ENCODE data around the gene METTL17.
A peak's percentile ranks its signal among the peaks of the same experiment; 100 is the strongest.
"Not testable (repeated sequence)": the region's sequence is repeated elsewhere in the genome, so short reads cannot be mapped to it uniquely, and the experiment has no call there.

METTL17 gene, protein sequence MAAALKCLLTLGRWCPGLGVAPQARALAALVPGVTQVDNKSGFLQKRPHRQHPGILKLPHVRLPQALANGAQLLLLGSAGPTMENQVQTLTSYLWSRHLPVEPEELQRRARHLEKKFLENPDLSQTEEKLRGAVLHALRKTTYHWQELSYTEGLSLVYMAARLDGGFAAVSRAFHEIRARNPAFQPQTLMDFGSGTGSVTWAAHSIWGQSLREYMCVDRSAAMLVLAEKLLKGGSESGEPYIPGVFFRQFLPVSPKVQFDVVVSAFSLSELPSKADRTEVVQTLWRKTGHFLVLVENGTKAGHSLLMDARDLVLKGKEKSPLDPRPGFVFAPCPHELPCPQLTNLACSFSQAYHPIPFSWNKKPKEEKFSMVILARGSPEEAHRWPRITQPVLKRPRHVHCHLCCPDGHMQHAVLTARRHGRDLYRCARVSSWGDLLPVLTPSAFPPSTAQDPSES

DNA sequence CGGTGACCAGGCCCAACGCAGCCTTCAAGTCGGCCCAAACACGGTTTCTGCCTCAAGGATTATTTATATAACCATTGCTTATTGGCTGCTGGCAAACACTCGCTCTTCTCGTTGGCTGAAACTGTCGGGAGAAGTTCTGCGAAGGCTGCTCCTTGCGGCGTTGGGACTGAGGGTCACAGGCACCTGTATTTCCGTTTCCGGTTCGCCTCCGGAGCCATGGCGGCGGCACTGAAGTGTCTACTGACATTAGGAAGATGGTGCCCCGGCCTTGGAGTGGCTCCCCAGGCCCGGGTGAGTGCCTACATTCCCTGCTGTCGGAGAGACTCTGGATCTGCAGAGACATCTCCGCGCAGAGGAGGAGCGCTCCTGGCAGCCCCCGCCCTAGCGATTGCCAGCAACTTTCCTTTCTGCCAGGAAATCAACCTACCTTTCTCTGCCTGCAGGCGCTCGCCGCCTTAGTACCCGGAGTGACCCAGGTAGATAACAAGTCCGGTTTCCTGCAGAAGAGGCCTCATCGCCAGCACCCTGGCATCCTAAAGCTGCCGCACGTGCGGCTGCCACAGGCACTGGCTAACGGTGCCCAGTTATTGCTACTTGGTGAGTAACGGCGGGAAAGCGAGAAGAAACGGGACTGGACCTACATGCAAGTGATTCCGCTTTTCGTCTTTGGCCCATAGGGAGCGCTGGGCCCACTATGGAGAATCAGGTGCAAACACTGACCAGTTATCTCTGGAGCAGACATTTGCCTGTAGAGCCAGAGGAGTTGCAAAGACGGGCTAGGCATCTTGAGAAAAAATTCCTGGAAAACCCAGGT lies at the start of gene METTL17:
TSS of gene METTL17 (plus strand) at position 194 of the 814 bp plus-strand sequence. CDS start at position 217, 23 bp downstream.
- DNase-seq (ENCODE audit: low spot score): peak; percentile 86

DNA sequence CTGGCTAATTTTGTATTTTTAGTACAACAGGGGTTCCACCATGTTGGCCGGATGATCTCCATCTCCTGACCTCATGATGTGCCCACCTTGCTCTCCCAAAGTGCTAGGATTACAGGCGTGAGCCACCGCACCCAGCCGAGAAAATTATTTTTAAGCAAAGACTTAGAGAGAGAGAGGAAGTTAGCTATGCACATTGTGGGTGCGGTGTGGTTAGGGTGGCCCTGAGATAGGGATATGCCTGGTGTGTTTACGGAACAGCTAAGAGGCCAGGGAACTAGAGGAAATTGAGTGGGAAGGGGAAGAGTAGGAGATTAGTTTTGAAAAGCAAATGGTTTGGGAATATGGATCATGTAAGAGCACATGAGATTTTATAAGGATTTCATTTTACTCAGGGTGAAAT lies 44.6 kb upstream of the METTL17 start:
- DNase-seq (ENCODE audit: low spot score): not testable (repeated sequence)

DNA sequence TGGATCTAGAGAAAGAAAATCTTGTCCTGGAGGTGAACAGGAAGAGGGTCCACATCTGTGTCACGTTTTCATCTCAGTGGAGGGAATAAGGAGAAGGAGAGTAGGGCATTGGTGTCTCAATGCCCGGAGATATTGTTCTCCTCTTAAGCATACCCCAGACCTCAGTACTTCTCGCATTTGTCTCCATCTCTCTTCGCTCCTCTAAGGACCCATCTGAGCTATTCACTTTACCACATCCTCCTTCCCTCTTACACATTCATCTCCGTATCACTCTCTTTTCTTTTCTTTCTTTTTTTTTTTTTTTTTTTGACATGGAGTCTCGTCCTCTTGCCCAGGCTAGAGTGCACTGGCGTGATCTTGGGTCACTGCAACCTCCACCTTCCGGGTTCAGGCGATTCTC lies 43.1 kb upstream of the METTL17 start:
- not testable (repeated sequence) for DNase-seq (ENCODE audit: low spot score)

DNA sequence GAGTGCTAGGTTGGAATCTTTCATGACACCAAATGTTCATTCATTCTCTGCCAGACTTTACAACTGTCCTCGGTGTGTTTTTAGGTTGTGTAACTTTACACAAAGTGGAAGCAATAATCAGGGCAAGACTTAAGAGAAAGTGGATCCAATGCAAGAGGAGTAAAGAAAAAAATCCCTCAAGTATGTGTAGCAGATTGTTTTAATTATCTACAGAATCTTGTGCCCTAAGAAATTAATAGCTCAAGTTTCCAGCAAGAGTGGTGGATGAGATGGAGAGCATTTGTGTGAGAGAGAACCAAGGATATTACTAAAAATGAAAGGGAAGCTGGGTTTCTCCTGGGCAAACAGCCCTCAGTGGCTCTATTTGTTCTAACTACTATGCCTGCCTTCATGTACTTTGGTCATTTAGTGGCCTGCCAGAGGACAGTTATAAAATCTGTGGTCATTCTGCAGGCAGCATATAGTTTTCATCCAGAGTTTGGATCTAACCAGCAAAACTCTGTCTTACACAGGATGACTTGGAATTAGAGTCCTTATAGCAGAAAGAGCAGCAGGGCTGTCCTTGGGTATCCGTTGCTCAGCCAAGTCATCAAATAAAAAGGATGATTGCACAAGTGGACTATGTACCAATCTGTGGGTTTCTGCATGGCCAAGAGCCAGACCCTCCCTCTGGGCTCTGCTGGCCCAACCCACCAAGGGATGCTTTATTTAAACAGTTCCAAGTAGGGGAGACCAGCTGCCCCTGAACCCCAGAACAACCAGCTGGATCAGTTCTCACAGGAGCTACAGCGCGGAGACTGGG lies 34.8 kb upstream of the METTL17 start, which contains the start of gene RNASE2:
TSS of gene RNASE2 (plus strand) at position 752 of the 802 bp plus-strand sequence. CDS start 285 bp downstream, outside the sequence.
- DNase-seq (ENCODE audit: low spot score): not testable (repeated sequence)

DNA sequence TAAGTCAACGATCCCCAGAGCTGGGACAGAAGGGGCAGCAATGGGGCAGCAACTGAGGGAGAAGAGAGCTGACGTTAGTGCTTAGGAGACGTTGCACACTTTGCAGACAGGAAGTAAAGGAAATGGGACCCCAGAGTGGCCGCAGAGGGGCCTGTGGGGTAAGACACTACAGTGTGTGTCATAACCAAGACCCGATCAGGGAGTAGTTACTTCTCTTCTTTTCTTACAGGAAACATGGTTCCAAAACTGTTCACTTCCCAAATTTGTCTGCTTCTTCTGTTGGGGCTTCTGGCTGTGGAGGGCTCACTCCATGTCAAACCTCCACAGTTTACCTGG lies 34.3 kb upstream of the METTL17 start:
- DNase-seq (ENCODE audit: low spot score): not testable (repeated sequence)

DNA sequence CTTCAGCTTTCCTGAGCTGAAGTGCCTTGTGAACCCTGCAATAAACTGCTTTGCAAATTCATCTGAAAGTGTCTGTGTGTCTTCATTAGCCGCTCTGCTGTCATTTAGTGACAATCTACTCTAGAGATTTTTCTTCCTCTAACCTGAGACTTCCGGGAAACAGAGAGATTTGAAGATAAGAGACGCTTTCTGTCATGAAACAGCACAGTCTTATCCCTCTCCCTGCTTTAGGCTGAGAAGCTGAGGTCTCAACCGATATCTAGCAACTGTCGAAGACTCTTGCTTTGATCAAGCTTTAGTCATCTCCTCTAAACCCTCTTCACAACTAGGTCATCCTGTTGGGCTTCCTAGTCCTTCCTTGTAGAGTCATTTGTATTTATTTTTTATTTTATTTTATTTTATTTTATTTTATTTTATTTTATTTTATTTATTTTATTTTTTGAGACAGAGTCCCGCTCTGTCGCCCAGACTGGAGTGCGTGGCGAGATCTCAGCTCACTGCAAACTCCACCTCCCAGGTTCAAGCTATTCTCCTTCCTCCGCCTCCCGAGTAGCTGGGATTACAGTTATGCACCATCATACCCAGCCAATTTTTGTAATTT lies 33.3 kb upstream of the METTL17 start:
- DNase-seq (ENCODE audit: low spot score): no peak

DNA sequence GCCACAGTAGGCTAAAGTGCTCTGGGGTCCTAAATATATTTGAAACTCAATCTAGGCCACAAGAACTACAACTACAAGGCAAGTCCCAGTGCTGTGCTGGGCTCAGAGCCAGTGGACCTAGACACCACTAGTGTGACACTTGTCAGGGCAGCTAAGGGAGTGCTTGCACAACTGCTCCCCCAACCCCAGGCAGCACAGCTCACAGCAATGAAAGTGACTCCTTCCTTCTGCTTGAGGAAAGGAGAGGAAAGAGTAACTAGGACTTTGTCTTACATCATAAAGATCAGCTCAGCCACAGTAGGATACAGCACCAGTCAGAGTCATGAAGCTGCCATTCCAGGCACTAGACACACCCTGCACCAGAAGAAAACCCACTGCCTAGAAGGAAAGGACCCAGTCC lies 30.8 kb upstream of the METTL17 start:
- not testable (repeated sequence) for DNase-seq (ENCODE audit: low spot score)

DNA sequence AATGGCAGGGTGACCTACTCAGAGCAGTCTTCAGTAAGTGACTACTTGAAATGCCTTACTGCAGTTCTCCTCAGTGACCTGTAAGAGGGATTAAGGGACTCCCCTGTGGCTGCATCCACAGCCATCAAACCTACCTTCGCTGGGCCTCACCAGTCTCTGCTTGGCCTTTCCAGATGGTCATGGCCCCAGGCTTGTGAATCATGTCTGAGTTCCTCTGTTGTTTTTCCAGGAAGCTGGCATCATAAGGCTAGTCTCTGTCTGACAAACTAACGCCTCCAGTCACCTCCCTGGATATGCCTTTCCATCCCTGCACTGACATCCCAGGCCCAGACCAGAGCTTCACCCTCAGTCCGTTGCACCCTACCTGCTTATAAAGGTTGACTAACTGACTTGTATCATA lies 20.4 kb upstream of the METTL17 start:
- no peak for DNase-seq (ENCODE audit: low spot score)

DNA sequence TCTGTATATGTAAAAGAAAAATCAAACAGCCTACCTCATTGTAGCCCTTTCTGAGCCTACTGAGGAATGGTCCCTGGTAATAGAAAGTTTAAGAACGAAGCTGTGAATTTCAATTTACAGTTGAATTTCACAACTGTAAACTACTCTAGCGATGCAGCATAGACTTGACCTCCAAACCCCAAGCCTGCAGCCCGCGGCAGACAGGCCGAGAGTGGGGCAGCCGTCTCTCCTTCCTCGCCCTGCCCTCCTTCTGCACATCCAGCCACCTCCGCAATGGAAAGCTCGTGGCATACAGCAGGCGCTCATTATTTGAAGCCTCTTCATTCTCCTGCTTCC lies 19.2 kb upstream of the METTL17 start:
- DNase-seq (ENCODE audit: low spot score): no peak

DNA sequence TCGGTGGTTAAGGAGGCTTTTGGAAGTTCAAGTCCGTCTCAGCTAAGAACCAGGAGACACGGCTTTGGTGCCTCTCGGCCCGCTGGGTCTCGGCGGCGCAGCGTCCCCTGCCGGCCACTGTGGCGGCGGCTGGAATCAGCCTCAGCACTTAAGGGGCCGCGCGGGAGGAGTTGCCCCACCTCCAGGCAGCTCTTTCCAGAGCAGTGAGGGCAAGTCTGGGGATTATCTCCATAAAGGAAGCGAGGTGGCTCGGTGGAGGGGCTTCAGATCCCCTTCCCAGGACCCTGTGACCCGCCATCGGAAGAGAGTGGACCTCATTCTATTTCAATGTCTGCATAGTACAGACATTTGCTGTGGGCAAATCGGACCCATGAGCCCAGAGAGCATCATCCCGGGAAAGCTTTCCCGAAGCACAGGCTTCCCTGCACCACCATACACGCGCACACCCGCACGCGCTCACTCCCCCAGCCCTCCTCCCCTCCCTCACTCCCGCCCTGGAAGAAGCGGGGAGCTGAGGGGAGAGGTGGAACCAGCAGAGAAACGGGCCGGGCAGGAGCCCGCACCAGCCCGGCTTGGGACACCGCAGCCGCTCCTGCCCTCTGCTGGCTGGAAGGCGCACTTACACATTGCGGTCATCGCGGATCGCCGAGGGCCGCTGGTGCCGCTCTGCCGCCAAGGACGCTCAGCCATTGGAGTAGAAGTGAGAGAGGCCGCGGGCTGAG lies 18.6 kb upstream of the METTL17 start:
- peak; percentile 73 for DNase-seq (ENCODE audit: low spot score)

DNA sequence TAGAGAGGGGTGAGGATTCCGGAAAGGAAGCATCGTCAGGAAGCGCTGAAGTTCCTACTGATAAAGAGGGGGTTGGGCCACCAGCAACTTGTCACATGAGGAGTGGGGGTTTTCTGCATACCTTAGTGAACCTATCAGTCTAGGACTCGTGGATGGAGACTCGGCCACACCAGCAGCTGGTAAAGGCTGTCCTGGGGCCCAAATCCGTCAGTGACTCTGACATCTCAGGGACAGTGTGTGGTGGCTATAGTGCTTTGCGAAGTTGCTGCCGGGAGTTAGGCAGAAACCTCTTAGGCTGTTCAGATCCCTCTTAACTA lies 18.1 kb upstream of the METTL17 start:
- DNase-seq (ENCODE audit: low spot score): no peak

DNA sequence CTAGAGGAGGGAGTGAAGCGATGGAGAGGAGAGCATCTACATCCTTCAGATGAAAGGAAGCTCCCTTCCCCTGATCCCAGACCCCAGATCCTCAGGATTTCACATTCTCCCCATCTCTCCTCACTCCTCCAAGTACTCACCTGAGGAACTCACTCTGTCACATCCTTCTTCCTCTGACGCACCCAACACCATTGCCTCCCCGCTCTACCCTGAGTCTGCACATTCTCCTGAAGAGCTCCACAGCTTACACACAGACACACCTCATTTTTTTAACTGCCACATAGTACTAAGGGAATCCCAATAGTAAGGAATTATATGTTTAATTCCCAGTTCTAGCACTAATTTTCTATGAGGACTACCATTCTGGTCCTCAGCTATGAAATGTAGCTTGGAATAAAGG lies 16.3 kb upstream of the METTL17 start:
- DNase-seq (ENCODE audit: low spot score): no peak

DNA sequence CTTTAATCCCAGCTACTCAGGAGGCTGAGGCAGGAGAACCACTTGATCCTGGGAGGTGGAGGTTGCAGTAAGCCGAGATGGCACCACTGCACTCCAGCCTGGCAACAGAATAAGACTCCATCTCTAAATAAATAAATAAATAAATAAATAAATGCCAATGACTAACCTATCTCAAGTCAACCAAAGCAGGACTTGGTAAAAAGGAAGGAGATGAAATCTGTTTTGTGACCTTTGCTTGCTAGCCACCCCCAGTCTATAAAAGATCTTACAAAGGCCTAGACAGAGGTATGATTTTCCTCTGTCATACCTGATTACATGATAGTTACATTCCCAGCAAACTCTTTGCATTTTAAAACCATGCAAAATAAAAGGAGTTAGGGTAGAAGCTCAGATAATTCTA lies 13.5 kb upstream of the METTL17 start:
- no peak for DNase-seq (ENCODE audit: low spot score)

DNA sequence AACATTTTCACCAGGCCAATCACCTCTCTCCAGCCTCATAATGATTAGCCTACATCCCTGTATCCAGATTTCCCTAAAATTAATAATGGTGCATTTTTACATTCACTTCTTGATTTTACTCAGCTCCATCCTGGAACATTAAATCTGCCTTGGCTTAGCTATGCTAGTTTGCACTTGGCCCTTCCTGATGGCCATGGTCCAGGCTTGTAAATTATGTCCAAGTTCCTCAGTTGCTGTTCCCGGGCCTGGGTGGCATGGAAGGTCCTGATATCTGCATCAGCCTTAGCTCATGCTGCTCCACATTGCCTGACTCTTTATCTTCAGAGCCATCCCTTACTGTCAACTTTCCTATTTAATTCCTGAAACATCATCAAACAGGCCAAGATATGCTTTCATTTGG lies 11.1 kb upstream of the METTL17 start:
- no peak for DNase-seq (ENCODE audit: low spot score)

DNA sequence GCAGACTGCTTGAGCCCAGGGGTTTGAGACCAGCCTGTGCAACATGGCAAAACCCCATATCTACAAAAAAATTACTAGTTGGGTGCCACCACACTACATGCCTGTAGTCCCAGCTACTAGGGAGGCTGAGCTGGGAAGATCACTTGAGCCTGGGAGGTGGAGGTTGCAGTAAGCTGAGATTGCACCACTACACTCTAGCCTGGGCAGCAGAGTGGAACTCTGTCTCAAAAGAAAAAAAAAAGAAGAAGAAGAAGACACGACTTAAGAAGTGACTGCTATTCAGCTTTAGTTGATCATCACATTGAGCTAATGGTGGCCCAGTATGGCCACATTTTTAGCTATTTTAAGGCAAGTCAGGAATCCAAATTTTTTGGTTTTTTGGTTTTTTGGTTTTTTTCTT lies 8.9 kb upstream of the METTL17 start:
- DNase-seq (ENCODE audit: low spot score): no peak

DNA sequence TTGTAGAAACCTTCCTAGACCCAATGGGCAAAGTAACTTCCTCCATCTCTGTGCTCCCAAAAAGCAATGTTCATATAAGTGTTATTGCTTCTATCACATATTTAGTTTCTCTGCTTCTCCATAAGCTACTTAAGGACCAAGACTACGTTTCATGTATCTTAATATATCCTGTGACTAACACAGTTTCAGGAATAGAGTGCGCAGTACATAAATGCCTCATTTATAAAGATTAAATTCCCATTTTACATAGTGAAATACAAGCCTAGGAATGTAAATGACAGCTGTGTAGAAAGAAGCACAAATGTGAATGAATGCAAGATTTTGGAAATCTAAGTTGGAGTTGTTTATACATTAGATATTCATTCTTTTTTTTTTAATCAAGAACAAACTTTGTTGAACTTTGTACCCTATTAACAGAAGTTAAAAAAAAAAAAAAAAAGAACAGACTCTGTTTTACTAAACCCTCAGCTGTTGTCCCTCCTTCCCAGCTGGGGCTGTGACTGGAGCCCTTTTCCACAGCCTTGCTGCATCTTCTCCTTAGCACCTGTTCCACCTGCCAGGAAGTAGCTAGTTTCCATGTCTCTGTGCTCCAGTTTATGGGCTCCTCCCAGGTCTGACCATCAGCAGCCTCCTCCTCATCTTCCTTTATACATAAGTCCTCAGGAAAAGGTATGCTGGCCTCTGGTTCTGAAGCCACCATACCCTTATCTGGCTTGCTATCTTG lies 7.0 kb upstream of the METTL17 start:
- DNase-seq (ENCODE audit: low spot score): no peak

DNA sequence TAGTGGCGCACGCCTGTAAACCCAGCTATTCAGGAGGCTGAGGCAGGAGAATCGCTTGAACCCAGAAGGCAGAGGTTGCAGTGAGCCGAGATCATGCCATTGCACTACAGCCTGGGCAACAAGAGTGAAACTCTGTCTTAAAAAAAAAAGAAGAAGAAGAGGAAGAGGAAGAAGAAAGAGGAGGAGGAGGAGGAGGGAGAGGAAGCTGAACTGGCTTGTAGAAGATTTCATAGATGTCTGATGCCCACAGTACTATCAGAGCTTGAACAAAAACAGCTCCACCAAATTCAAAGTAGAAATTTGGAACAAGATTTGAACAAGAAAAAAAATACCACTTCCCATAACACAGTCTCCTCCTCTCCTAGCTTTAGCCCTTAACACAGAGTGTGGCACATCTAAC lies 4.1 kb upstream of the METTL17 start:
- DNase-seq (ENCODE audit: low spot score): not testable (repeated sequence)

DNA sequence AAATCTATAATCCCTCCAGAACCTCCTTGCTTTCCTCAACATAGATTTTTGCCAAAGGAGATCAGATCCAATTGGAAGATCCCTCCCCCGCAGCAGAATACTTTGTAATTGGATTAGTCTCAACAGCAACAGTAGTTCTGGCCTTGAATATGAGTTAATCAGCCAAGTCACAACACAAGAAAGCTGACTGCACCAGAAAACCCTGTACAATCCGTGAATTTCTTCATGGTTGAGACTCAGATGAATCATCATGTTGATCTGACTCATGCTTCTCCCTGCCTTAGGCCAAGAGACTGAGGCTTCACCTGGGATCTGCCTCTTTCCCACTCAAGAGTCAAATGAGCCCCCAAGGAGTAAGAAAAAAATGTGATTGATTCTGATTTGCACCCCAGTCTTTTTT lies 3.0 kb upstream of the METTL17 start:
- no peak for DNase-seq (ENCODE audit: low spot score)

DNA sequence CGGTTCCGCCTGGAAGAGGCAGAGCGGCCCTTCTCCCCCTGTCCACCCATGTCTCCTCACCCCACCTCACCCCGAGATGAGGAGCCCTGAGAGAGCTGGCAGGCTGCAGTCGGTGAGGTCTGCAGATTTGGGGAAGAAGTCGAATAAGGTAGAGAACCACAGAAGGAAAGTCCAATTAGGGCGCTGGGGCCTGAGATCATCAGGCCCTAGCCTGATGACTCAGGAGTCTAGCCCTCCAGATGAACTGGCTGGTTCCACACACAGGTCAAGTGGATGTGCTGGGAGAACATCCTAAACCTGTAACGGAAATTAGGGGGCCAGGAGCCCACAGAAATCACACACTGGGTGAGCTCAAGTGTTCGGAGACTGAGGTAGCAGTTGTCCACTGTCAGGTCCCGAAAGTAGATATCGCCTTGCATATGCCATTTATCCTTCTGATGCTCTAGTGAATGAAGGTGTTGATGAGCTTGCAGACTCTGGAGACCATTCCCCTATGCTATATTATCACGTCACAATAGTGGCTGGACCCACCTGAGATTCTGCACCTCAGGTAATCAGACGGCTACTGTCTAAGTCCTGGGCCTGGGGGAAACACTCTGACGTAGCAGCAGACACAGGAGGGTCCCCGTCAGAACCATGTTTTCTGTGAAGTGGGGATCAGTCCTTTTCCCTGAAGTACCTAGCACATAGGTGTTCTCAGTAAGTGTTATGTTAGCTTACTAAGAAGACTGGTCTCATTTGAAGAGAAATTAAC lies 886 bp upstream of the METTL17 start:
- DNase-seq (ENCODE audit: low spot score): no peak

DNA sequence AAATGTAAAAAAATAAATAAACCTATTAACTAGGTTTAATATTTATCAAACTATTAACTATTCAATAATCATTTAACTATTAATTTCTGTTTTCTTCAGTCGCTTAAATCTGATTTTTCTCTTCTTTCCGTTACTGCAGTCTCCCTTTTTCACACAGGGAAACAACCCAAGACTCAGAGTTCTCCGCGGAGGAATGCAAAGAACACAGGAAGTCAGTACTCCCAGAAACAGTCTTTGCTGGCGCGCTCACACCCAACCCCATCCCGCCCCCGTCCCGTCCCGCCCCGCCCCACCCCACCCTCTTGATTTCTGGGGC lies 351 bp upstream of the METTL17 start:
- no peak for DNase-seq (ENCODE audit: low spot score)
